Tongue (tissue), 2 donors: Measurements from ENCODE around the gene NOL9. TPM values are rescaled to one million over a fixed set of nuclear protein-coding genes. Genes with fewer than 3 reads are reported as not detected.

Source experiments
- DNase-seq: peaks from one replicate; pipeline ENCODE4 v3.0.0-alpha.2; 2015
- total RNA-seq: library from RNA; depleted of rRNA; stranded (reverse); fragments of >200 nt; gene quantifications from one replicate; pipeline ENCODE4 v1.2.3, GENCODE V29; 2014

NOL9 gene
- total RNA-seq, 1 donor from 2014 or later: 28.2 TPM

DNA sequence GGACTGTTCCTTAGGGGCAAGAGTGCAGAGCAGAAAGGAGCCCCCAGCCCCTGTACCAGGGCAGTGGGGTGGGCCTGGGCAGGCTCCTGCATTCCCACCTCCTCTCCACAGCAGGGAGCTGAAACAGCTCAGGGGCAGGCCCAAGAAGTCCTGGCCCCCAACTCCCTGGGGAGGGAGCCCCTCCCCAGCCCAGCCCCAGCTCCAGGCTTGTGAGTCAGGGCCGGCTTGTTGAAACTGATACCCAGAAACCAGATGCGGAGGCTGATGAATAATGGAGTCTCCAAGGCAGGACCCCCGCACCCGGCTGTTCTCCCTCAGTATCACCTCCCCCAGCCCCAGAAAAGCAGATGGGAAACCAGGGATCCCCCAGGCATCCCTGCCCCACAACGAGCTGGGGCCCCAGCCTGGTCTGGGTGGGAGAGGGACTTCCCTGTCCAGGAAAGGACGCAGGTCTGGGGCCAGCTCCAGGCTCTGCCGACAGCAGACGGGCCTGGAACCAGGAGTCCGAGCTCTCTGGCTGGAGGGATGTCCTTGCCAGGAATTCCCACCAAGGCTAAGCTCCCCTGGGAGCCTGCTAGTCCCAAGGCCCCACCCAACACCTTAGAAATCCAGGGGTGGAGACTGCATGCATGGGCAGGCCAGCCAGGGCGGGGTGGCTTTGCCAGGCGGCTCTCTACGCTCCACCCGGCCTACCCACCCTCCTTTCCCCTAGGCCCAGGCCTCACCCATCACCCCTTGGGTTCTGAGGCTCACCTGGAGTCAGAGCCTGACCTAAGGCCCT lies 65.5 kb downstream of the NOL9 start:
- peak; percentile 51 for DNase-seq

DNA sequence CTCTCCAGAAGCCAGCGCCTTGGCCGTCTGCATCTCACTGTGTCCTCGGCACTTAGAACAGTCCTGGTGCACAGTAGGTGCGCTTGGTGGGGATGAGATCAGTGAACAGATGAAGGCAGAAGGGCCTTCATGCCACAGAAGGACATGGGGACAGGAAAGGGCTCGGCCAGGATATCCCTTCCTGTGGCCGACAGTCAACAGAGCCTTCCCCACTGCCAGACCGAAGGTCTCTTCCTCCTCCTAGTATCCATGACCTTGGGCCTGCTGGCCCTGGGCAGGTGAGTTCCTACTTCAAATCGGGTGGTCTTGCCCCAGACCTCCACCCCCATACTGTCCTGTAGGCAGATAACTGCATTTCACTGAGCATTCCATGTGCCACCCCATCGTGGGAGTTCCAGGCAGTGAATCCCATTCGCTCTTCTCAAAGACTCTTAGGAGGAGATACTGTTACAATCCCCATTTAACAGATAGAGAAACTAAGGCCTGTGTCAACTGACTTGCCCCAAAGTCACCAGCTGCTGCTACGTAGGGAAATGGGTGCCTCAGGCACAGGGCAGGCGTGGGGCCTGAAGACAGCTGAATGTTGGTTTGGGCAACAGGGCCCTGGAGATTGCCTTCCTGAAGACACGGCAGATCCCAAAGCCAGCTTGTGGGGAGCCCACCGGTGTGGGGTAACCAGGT lies 66.4 kb downstream of the NOL9 start:
- DNase-seq: no peak

DNA sequence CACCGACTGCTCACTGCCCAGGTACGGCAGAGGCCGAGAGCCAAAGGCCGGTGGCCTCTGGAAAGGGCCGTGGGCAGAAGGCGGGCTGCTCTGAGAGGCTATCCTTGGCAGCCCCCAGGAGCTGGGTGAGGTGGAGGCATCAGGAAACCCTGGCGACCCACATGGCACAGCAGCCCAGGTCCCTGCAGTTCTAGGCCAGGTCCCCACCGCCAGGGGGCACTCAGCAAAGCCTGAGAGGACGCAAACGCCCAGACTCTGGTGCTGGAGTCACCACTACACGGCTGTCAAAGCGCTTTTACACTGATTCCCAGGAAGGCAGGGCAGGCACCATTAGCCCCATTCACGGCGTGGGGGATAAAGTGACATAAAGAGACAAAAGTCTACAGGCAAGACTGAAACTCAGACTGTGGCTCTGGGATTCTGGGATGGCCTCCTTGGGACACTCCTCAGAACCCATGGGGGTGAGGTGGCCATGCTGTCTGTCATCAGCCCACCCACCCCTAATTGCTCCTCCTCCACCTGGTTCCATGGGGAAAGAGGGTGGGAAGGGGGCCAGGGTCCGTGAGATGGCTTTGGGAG lies 67.8 kb downstream of the NOL9 start:
- peak; percentile 93 for DNase-seq

DNA sequence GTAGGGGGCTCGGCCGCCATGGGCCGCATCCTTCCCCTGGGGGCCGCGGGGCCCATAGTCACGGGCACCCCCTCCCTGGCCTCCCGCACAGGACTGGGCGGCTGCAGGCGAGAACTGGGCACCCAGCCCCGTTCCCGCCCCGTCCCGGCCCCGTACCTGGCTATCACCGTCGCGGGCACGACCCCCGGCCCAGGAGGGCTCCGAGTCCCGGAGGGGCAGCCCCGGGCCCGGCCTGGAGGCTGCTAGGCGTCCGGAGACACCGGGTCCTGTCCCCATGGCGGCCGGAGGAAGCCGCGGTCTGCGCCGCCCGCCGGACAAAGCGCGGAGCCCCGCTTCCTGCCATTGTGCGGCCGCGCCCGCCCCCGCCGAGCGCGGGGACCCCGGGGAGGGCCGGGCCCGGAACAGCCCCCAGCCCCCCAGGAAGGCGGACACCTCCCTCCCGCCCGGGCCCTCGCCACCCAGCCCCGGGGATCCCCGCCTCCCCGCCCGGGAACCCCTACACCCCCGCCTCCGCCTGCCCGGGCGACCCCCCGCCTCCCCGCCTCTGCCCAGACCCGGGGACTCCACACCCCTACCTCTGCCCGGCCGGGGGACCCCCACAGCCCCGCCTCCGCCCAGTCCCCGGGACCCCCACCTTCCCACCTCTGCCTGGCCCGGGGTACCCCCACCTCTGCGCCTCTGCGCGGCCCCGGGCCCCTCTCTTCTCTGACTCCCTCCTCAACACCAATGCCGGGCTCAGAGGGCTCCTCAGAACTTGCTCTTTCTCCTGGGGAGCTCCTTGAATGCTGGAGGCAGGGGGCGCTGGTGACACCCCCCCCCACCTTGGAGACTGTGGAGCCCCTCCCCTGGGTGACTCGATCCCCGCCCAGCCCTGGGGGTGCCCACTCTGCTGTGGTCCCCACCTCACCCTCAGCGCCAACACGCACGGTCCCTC lies 68.9 kb downstream of the NOL9 start:
- no peak for DNase-seq

DNA sequence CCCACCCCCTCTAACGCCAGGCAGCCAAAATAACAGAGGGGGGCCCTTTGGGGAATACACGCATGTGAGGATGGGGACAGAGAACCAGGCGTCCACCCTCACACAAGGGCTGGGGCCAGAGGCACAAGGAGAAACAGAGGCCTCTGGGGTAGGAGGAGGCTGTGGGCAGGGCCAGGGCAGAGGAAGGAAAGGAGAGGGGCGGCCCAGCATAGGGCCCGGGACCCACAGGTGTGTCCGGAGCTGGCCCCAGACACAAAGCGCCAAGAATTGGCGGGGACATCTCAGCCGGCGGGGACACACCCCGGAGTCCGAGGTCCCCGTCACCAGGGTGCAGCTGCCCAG lies 69.5 kb downstream of the NOL9 start:
- DNase-seq: no peak

DNA sequence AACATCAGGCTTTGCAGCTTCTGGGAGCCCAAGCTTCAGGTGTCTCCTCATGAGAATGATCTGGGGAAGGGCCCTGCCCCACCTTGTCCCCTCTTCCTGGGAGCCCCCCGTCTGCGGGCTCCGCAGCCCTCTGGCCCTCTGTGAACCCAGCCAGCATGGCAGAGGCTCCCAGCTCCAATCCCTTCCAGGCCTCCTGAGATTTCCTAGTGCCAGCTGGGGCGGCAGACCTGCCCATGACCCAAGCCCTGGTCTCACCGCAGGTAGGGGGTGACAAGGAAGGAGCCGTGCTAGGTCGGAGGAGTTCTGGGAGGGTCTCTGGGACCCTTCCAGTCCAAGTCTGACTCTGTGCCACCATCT lies 70.6 kb downstream of the NOL9 start:
- no peak for DNase-seq

DNA sequence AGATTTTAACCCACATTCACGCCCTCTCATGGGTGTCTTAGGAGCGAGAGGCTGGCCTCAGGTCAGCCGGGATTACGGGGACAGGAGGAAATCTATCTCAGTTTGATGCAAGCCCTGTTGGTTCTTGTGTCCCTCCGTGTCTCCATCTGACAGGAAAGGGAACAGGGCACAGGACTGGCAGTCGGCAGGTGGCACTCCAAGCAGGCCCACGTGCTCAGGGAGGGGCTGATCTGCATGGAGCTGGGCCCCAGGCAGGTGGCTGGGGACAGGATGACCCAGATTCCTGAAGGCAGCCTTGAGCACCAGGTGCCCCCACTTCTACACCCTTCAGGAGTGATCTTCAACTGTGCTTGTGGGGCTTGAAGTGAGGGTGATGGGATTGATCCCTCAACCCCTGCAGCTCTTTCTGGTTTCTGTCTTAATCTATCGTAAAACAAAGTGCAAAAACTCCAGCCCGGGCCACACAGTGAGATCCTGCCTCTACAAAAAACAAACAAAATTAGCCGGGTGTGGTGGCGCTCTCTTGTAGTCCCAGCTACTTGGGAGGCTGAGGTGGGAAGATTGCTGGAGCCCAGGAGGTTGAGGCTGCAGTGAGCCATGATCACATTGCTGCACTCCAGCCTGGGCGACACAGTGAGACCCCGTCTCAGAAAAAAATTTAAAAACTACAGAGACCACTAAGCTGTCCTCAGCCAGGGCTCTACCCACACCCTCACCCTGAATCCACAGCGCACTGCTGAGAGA lies 71.1 kb downstream of the NOL9 start:
- no peak for DNase-seq

DNA sequence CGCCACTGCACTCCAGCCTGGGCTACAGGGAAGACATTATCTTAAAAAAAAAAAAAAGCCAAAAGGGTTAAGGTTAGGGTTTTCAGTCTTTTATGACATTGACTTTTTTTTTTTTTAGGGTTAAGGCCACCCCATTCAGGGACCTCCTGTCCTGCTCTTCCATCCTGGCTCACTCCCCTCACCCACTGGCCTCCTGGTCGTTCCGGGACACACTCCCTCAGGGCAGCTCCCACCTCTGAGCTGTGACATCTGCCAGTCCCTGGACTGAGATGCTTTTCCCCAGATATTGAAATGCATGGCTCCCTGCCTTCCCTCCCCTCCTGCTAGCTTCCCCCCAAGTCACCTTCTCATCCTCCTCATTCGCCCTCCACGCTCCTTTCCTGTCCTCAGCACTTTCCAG lies 72.5 kb downstream of the NOL9 start:
- DNase-seq: no peak

DNA sequence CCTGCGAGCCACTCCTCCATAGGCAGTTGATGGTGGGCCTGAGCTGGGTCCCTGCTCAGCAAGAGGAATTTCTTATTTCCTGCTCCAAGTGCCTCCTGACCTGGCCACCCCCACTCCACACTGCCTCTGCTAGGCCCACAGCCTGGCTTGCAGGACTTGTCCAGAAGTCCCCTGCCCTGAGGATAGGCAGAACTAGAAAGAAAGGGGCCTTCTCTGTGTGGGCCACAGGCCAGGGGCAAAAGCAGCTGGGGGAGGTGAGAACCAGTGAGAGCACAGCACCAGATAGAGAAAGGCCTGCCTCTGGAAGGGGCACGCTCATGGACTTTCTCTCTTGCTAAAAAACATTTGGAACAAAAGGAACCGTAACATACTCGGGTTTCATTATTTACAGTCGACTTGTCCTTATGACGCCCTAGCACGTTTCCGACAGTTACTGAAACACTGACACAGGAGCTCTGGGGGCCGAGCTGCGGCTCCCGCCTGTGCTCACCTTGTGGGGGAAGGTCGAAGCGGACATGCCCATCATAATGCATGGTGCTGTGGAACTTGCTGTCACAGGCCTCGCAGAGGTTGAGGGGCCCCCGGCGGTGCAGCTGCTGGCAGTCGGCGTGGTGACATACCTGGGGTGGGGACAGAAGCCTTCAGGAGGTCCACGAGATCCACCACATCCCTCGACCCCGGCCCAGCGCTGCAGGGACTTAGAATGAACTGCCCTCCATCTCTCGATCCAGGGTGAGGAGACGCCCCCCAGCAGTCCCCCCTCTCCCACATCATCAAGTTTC lies 77.1 kb downstream of the NOL9 start:
- DNase-seq: no peak

DNA sequence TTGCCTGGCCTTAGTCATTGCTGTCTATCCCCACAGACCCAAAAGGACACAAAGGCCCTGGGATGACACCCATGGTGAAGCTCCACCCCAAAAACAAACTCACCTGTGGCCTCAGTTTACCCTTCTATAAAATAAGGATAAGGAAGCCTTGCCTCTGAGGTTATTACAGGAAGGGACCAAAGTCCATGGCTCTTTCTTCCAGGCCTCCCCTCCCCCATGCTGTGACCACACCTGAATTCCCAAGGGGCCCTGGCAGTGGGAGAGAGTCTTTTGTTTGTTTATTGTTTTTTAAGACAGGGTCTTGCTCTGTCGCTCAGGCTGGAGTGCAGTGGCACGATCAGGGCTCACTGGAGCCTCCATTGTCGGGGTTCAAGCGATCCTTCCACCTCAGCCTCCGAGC lies 77.8 kb downstream of the NOL9 start:
- DNase-seq: no peak

DNA sequence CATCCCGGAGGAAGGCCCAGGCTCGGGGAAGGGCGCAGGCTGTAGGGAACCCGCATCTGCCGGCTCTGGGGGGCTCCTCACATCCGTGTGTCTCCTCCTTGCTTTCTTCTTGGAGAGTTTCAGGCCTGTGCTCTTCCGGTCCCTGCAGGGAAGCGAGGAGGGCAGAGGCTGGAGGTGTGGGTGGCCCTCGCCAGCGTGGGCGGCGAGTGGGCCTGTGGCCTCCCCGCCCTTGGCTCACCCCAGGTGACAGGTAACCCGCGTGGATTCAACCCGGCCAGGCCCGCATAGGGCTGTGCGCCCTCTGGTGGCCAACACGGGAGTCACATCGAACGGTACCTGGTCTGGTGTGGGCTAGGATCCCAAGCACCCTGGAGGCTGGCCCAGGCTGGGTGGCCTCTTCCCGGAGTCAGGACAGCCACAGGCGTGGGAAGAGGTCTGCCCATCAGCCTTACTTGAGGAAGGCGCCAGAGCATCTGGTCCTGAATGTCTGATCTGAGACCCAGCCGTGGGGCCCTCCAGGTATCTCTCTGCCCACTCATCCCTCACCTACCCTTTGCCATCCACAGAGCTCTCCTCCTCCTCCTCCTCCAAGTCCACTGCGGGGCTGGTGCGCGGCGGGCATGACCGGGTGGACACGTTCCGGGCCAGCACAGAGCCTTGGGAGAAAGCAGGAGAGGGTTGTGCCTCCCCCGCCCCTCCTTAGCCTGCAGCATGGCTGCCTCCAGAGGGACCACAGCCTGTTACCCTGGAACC lies 78.8 kb downstream of the NOL9 start:
- DNase-seq: peak; percentile 48

DNA sequence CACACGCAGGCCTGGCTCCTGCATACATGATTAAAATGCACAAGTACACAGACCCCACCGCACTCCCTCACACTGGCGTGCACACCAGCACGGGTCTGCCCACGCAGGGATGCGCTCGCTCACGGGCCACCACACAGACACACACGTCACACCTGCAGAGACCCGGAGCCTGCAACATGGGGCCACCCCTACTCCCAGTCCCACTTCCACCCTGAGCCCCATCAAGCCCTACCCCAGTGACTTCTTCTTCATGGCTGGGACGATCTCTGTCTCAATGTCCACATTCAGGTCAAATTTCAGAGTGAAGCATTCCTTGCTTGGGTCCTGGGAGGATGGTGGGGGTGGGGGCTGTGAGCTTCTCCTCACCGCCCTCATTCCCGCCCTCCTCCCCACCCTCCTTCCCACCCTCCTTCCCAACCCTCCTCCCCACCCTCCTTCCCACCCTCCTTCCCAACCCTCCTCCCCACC lies 79.5 kb downstream of the NOL9 start:
- no peak for DNase-seq

DNA sequence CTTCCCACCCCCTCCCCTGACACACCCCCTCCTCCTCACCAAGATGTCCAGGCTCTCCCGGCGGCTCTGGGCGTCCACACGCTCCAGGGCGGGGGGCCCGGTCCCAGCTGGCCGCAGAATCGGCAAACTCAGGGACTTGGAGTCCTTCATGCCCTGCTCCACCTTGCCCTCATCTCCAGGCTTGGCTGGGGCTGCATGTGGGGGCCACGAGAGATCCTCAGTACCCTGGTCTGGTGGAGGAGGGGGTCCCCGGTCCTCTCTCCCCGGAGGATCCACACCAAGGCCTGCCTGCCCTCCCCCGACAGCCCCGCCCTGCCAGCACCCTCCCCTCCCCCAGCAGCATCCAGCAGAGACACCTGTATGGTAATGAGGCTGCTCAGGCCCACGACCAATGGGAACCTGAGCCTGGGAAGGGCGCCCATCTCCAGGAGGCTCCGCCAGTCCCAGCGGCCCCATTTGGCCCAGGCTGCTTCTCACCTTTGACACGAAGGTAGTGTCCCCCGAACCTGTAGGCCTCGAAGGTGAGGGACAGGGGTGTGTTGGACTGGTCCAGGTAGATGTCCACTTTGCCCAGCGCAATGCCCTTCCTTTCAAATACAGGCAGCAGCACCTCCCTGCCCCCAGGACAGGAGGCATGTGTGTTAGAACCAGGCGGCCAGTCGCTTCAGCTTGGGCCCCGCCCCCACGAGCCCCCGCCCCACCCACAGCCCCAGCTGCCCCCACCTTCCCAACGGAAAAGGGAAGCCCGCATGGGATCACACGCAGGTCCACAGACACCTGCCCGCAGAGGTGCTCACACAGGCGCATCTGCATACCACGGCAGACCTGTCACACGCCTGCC lies 80.1 kb downstream of the NOL9 start:
- no peak for DNase-seq

DNA sequence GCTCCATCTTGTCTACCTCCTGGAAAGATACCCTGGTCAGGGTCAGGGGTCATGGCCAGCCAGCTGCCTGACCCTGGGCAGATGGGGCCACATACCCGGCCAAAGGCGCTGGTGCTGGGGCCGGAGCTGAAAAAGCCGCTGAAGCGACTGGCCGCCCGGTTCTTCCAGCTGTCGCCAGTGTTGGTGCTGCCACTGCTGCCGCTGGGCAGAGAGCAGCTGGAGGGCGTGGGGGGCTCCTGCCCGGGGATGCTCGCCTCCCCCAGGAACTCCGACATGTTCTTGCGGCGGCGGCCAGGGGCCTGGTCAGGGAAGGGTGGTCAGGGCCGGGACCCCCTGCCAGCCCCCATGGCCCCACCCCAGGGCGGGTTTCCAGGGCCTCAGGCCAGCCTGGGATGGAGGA lies 81.2 kb downstream of the NOL9 start:
- no peak for DNase-seq

DNA sequence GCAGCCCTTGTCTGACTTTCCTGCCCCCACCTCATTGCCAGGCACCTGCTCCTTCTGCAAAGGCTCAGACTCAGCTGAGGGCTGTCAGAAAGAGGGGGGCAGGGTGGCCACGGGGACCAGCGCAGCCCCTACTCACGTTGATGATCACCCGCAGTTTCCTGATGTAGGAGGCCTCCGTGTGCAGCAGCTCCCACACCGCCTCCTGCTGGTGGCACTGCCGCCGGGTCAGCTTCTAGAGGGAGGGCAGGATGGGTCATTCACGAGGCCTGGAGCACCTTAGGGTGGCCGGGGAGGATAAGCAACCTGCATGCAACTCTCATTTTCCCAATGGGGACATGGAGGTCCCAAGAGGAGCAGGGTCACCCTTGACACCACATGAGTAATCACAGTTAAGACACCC lies 81.9 kb downstream of the NOL9 start:
- no peak for DNase-seq

DNA sequence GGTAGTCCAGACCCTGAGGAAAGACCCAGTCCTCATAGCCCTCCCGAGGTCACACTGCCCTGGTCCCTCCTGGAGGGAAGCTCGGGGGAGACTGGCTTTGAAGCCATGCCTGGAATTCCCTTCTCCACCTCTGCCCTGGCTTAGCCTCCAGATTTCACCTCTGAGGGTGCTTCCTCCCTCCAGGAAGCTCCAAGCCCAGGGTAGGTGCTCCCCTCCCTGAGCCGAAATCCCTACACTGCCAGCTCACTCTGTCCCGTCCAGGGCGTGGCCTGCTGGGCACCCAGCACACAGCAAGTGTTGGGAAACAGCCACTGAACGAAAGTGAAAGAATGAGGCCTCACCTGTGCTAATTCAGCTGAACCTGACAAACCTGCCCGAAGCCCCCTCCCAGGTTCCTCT lies 82.3 kb downstream of the NOL9 start:
- DNase-seq: no peak
